Measurements from ENCODE around the gene BCAM.
"Not testable (repeated sequence)": the region's sequence is repeated elsewhere in the genome, so short reads cannot be mapped to it uniquely, and the experiment has no call there.

Gene BCAM

GRCh38 chr19:44823373-44823698 lies 14.4 kb downstream of the BCAM start:
- H2BK5ac ChIP-seq (ENCODE audit: low read depth, low read length, poor library complexity), result no peak overlapping the region
- H3K79me1 ChIP-seq (ENCODE audit: low read length), result no peaks in the 10 kb centered on the region
- no peak overlapping the region for H3K4me2 ChIP-seq (ENCODE audit: low read length)
- no peak overlapping the region for H3K4me3 ChIP-seq (ENCODE audit: low read depth, low read length)
- no peak overlapping the region for H2BK120ac ChIP-seq (ENCODE audit: insufficient read depth, low read length, poor library complexity)
- H4K91ac ChIP-seq (ENCODE audit: low read depth, low read length), result no peak overlapping the region
- no peak overlapping the region for H3K27ac ChIP-seq (ENCODE audit: low read depth, low read length)
- H3K27me3 ChIP-seq (ENCODE audit: insufficient read depth, low read length), result no peaks in the 10 kb centered on the region
- H3K4ac ChIP-seq (ENCODE audit: low read depth, low read length), result no peak overlapping the region
- no peaks in the 10 kb centered on the region for H3K79me2 ChIP-seq (ENCODE audit: control insufficient read depth, insufficient read depth, low read length, poor library complexity)
- no peaks in the 10 kb centered on the region for H3K4me1 ChIP-seq (ENCODE audit: control insufficient read depth in 1 of 2, insufficient read depth in 2 of 2, low read length in 2 of 2)
- H3K23ac ChIP-seq (ENCODE audit: low read length), result no peak overlapping the region
- no peak overlapping the region for H2AFZ ChIP-seq (ENCODE audit: insufficient read depth, low read length, poor library complexity)
- H2AK5ac ChIP-seq (ENCODE audit: low read length), result no peak overlapping the region
- no peak overlapping the region for H3K18ac ChIP-seq (ENCODE audit: low read length)
- no peaks in the 10 kb centered on the region for H3K9me3 ChIP-seq (ENCODE audit: insufficient read depth, low read depth, low read length)
- WGBS (ENCODE audit: extremely low coverage, insufficient coverage, insufficient read length), result no CpG with 5 or more reads among the region's 4 CpGs
- no peak overlapping the region for H4K12ac ChIP-seq (ENCODE audit: low read depth, low read length)
- DNase-seq, result no peak
- H3K9ac ChIP-seq (ENCODE audit: low read length), result no peak overlapping the region
- H4K8ac ChIP-seq (ENCODE audit: low read depth, low read length), result no peak overlapping the region
- H3K36me3 ChIP-seq (ENCODE audit: control insufficient read depth in 1 of 2, insufficient read depth in 2 of 2, low read length in 2 of 2), result no peaks in the 10 kb centered on the region
- H3K14ac ChIP-seq (ENCODE audit: low read length), result no peak overlapping the region
- H2BK12ac ChIP-seq (ENCODE audit: low read length), result no peak overlapping the region

- no peak for DNase-seq
- Histone ChIP-seq H3K4me3 (ENCODE audit: low read depth, low read length) (no peak overlapping the region), H3K79me2 (ENCODE audit: control insufficient read depth, insufficient read depth, low read length, poor library complexity) (no peaks in the 10 kb centered on the region), H3K4me2 (ENCODE audit: low read length) (no peak overlapping the region), H3K9ac (ENCODE audit: low read length) (no peak overlapping the region), H2AK5ac (ENCODE audit: low read length) (no peak overlapping the region), H4K91ac (ENCODE audit: low read depth, low read length) (no peak overlapping the region), H2BK12ac (ENCODE audit: low read length) (no peak overlapping the region), H3K4ac (ENCODE audit: low read depth, low read length) (no peak overlapping the region), H2BK120ac (ENCODE audit: insufficient read depth, low read length, poor library complexity) (no peak overlapping the region), H3K23ac (ENCODE audit: low read length) (no peak overlapping the region), H2AFZ (ENCODE audit: insufficient read depth, low read length, poor library complexity) (no peak overlapping the region), H3K27ac (ENCODE audit: low read depth, low read length) (no peak overlapping the region), H3K4me1 (ENCODE audit: control insufficient read depth in 1 of 2, insufficient read depth in 2 of 2, low read length in 2 of 2) (no peaks in the 10 kb centered on the region), H3K9me3 (ENCODE audit: insufficient read depth, low read depth, low read length) (no peaks in the 10 kb centered on the region), H4K12ac (ENCODE audit: low read depth, low read length) (no peak overlapping the region), H3K18ac (ENCODE audit: low read length) (no peak overlapping the region), H3K14ac (ENCODE audit: low read length) (no peak overlapping the region), H2BK5ac (ENCODE audit: low read depth, low read length, poor library complexity) (no peak overlapping the region), H3K79me1 (ENCODE audit: low read length) (no peaks in the 10 kb centered on the region), H3K36me3 (ENCODE audit: control insufficient read depth in 1 of 2, insufficient read depth in 2 of 2, low read length in 2 of 2) (no peaks in the 10 kb centered on the region), H4K8ac (ENCODE audit: low read depth, low read length) (no peak overlapping the region), H3K27me3 (ENCODE audit: insufficient read depth, low read length) (no peaks in the 10 kb centered on the region)
- no CpG with 5 or more reads among the region's 4 CpGs for WGBS (ENCODE audit: extremely low coverage, insufficient coverage, insufficient read length)
These were observed 15.9 kb downstream of the BCAM start for GRCh38 chr19:44824761-44825160.

GRCh38 chr19:44832875-44833274 lies 24.0 kb downstream of the BCAM start:
- H3K27ac ChIP-seq (ENCODE audit: low read depth, low read length); H4K8ac ChIP-seq (ENCODE audit: low read depth, low read length); H2BK120ac ChIP-seq (ENCODE audit: insufficient read depth, low read length, poor library complexity); H3K36me3 ChIP-seq (ENCODE audit: control insufficient read depth in 1 of 2, insufficient read depth in 2 of 2, low read length in 2 of 2); H3K4me1 ChIP-seq (ENCODE audit: control insufficient read depth in 1 of 2, insufficient read depth in 2 of 2, low read length in 2 of 2); H3K79me2 ChIP-seq (ENCODE audit: control insufficient read depth, insufficient read depth, low read length, poor library complexity); H3K9me3 ChIP-seq (ENCODE audit: insufficient read depth, low read depth, low read length); H3K9ac ChIP-seq (ENCODE audit: low read length); H3K14ac ChIP-seq (ENCODE audit: low read length); H3K79me1 ChIP-seq (ENCODE audit: low read length); H3K18ac ChIP-seq (ENCODE audit: low read length); H4K12ac ChIP-seq (ENCODE audit: low read depth, low read length); H4K91ac ChIP-seq (ENCODE audit: low read depth, low read length); H2AK5ac ChIP-seq (ENCODE audit: low read length); H2AFZ ChIP-seq (ENCODE audit: insufficient read depth, low read length, poor library complexity); H3K23ac ChIP-seq (ENCODE audit: low read length); H3K4me2 ChIP-seq (ENCODE audit: low read length); H3K4me3 ChIP-seq (ENCODE audit: low read depth, low read length); DNase-seq; H3K27me3 ChIP-seq (ENCODE audit: insufficient read depth, low read length); H2BK12ac ChIP-seq (ENCODE audit: low read length); H2BK5ac ChIP-seq (ENCODE audit: low read depth, low read length, poor library complexity); H3K4ac ChIP-seq (ENCODE audit: low read depth, low read length): not testable (repeated sequence)
- no CpG with 5 or more reads among the region's 6 CpGs for WGBS (ENCODE audit: extremely low coverage, insufficient coverage, insufficient read length)

- not testable (repeated sequence) for H3K27me3 ChIP-seq (ENCODE audit: insufficient read depth, low read length); H3K4me1 ChIP-seq (ENCODE audit: control insufficient read depth in 1 of 2, insufficient read depth in 2 of 2, low read length in 2 of 2); H3K9me3 ChIP-seq (ENCODE audit: insufficient read depth, low read depth, low read length); H3K14ac ChIP-seq (ENCODE audit: low read length); H4K91ac ChIP-seq (ENCODE audit: low read depth, low read length); H3K9ac ChIP-seq (ENCODE audit: low read length); H3K36me3 ChIP-seq (ENCODE audit: control insufficient read depth in 1 of 2, insufficient read depth in 2 of 2, low read length in 2 of 2); H3K23ac ChIP-seq (ENCODE audit: low read length); H3K79me1 ChIP-seq (ENCODE audit: low read length); H2AK5ac ChIP-seq (ENCODE audit: low read length); H4K8ac ChIP-seq (ENCODE audit: low read depth, low read length); H3K4me2 ChIP-seq (ENCODE audit: low read length); H3K18ac ChIP-seq (ENCODE audit: low read length); H4K12ac ChIP-seq (ENCODE audit: low read depth, low read length); DNase-seq; H2BK12ac ChIP-seq (ENCODE audit: low read length); H2AFZ ChIP-seq (ENCODE audit: insufficient read depth, low read length, poor library complexity); H3K4ac ChIP-seq (ENCODE audit: low read depth, low read length); H3K79me2 ChIP-seq (ENCODE audit: control insufficient read depth, insufficient read depth, low read length, poor library complexity); H2BK120ac ChIP-seq (ENCODE audit: insufficient read depth, low read length, poor library complexity); H2BK5ac ChIP-seq (ENCODE audit: low read depth, low read length, poor library complexity); H3K27ac ChIP-seq (ENCODE audit: low read depth, low read length); H3K4me3 ChIP-seq (ENCODE audit: low read depth, low read length)
- WGBS (ENCODE audit: extremely low coverage, insufficient coverage, insufficient read length), result no CpG with 5 or more reads among the region's 8 CpGs
These were observed 25.5 kb downstream of the BCAM start for GRCh38 chr19:44834399-44834798.
